HG02759 (cell line): Measurements from ENCODE around the gene OBP2A.

Source experiments
- ATAC-seq: cut with Tn5 transposase; IDR thresholded peaks from one replicate; pipeline ENCODE4 v1.9.1; 2021; ENCODE audit warnings: mild to moderate bottlenecking, moderate library complexity; ENCODE audit not compliant: unreplicated experiment

The OBP2A gene

DNA sequence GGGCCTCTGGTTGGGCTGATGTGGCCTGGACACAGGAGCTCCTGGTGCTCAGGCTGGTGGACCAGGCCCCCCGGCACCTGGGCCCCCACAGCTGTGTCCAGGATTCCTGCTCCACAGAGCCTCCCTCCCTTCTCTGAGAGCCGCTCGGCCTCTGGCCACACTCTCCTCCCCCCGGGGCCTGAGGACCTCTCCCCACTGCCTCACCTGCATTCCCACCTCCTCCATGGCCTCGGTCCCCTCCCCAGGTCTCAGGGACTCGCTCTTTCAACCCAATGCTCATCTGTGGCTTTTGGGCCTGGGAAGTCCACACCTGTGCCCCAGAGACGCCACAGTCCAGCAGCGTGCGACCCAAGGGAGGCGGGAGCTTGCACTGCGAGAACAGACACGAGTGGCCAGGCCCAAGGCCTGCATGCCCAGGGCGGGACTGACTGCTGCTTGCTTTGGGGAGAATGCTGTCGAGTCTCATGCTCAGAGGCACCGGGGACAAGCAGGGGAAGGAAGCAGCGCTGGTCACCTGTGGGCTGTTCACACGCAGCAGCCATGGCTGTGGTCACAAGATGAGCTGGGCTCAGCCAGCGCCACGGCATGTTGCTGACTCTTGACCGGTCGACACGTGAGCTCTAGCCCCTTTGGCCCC lies 30.2 kb downstream of the OBP2A start:
- ATAC-seq = no peak

DNA sequence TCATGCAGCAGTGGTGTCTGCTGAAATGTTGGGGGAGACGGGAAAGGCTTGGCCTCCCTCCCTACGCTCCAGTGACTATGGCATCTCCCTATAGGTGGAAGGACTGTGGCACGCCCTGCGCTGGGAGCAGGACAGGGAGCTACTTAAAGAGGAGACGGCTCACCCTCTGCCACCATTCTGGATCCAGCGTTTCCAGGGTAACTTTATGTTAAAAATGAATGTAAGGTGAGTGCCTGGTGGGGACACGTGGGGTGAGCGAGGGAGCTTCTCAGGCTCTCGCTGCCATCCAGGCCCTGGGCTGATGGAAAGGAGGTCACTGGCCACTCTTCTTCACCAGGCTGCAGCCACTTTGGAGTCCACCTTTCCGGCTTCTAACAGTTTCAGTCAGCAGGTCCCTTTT lies 31.3 kb downstream of the OBP2A start:
- ATAC-seq = no peak

DNA sequence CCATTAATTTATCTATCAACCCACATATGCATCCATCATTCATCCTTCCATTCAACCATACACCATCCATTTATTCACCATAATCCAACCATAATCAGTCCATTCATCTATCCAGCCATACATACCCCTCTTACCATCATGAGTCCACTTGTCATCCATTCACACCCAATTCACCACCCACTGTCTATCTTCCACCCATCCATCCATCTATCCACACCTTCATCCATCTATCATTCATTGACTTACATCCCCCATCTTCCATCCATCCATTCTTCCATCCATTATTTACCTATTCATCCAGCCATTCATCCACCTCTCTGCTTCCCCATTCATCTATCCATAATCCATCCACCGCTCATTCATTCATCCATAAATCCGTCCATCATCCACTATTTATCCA lies 33.4 kb downstream of the OBP2A start:
- ATAC-seq = no peak

DNA sequence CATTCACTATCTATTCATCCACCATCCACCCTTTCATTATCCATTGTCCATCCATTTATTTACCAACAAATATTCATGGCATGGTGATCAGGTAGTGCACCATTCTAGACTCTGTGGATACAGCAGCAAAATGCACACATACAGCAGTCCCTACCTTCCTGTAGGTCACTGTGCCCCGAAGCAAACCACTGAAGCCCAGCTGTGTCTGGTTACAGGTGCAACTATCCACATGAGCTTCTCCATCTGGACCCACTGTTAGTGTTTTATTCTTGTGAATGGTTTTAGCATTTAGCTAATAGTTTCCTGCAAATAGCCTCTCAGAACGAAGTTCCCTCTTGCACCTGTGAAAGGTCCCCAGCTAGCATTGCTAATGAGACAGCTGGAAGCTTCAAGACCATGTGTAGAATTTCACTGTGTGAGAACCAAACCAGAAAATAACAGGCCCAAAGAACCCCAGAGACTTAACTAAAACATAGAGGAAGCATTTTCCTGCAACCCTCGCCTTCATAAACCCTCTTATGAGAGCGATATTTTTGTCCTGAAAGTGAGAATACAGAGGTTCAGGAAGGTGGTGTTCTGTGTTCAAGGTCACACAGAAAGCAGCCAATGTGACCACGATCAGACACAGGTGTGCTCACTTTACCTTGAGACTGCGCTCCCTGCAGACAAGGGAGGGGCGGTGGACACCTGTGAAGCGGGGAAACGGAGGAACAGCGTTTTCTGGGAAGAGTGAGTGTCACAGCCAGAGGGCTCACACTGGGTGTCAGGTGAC lies 34.1 kb downstream of the OBP2A start:
- ATAC-seq = no peak

DNA sequence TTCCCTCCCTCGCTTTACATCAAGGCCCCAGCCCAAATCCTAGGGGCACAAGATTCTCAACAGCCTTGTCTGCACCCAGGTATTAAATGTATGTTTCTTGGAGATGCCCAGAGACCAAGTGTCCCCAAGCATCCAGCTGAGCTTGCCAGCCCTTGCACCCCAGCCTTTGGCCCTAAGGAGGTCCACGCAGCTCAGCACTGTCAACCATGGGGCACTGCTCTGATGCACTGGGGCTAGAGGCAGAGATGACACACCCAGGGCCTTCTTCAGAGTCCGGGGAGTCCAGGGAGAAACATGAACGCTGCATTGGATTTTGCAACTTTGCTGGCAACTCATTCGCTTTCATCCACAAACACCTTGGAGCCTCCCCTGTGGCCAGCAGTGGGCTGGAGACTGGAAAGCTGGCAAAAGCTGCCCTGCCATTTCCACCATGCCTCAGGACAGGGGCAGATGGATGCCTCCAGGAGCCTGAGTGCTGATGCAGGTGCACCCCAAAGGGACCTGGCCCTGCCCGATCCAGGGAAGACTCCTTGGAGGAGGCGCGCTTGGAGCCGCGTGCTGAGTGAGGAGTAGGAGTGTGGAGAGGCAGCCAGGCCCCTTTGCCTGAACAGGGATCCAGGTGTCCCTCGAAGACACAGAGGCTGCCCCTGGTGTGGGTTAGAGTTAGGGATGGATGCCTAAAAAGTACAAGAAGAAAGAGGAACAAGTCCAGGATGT lies 34.9 kb downstream of the OBP2A start:
- no peak for ATAC-seq

DNA sequence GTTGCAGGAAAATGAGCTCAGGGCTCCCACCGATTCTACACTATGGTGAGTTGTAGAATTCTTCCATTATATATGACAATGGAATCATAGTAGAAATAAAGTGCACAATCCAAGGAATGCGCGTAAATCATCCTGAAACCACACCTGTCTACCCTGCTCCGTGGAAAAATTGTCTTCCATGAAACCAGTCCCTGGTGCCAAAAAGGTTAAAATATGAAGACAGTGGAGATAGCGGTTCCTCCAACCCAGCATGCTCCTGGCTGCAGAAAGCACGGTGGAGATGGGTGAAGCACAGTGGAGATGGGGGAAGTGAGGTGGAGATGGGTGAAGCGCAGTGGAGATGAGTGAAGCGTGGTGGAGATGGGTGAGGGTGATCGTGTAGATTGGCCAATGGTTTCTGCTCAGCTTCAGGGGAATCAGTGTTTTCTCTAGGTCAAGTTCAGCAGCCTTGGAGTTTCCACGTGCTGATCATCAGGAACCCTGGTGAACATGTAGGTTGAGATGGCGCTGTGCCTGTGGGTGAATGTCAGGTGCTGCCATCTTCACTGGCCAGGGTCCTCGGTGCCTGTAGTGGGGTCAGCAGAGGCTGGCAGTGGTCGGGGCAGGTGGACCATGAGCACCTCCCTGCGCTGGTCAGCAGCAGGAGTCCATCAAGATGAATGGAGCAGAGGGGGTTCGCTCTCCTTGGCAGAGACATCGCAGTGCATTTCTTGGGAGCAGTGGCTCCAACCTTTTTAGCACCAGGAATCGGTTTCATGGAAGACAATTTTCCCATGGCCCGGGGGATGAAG lies 35.9 kb downstream of the OBP2A start:
- no peak for ATAC-seq

DNA sequence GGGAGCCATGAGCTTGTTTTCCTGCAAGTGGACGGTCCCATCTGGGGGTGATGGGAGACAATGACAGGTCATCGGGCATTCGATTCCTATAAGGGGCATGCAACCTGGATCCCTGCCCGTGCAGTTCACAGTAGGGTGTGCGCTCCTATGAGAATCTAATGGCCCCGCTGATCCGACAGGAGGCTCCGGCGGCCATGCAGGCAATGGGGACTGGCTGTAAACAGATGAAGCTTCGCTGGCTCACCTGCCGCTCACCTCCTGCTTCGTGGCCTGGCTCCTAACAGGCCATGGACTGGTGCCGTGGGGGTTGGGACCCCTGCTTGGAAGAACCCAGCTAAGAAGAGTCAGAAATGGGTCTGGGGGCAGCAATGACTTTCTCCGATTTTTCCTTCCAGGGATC lies 36.6 kb downstream of the OBP2A start:
- no peak for ATAC-seq

DNA sequence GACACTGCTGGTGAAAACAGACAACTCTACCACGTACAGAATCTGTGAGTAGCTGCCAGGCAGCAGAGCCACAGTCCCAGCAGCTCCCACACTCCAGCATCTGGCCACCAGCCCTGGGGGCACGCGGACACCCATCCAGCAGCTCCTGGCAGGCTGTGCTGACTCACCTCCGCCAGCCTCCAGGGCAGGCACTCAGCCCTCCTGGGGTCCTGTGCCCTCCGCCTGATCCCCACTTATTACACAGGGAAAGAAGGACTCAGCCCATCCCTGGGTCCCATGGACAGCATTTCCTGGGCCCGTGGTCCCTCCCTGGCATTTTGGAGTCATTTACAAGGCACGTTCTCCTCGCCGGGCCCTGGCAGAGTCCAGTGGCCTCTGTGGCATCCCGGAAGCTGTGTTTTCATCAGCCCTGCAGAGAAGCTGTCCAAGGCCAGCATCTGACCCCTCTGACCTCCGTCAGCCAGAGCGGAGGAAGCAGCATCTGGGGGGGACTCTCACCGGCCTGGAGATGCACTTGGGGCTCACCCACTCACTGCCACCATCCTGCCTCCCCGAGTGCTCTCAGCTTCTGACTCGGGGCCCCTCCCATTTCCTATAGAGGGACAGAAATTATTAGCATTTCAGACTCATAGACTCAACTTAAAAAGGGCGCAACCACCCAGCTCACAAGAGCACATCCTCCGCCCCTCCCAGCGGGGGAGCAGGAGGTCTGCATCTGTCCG lies 37.2 kb downstream of the OBP2A start:
- no peak for ATAC-seq

DNA sequence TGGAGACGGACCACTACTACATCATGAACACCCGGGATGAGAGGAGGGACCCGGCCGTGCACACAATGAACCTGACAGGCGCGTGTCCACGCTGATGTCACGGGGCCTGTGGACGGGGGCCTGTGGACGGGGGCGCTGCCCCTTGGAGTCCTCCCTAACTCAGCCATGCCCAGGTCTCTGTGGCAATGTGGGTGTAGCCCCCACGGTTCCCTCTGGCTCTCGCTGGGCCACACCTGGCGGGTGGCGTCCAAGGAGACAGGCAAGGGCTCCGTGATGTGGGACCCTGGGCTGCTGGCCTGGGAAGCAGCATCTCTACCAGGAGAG lies 37.7 kb downstream of the OBP2A start:
- no peak for ATAC-seq

DNA sequence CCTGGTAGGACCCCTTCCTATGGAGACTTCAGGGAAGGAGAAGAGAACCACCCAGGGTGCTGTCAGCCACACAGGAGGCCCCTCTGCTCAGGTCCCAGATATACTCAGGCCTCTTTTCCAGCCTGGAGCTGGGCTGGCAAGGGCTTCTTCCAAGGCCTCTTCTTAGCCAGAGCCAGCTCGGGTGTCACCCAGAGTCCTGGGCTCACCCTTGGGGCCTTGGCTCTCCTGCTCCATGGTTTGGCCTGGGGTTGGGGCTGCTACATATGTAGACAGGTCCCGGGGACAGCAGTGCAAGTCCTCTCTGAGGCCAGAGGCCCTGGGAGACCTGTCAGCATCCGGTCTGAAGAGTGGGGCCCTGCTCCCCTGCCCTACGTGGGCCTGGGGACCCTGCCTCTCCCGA lies 38.4 kb downstream of the OBP2A start:
- no peak for ATAC-seq

DNA sequence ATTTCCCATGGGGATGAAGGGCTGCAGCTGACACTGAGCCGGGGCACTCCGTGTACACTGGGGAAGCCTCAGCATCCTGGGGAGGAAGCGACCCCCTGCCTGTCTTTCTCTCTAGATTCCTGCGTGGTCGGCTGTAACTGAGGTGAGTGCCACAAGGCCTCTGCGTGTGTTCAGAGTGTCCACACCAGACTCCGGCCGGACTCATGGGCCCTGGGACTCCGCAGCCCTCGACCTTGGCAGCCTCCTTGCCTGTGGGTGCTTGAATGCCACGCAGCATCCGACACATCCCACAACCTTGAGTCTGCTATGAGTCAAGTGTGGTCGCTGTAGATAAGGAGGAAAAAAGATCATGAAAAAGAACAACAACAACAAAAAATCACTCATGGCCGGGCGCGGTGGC lies 39.0 kb downstream of the OBP2A start:
- no peak for ATAC-seq

DNA sequence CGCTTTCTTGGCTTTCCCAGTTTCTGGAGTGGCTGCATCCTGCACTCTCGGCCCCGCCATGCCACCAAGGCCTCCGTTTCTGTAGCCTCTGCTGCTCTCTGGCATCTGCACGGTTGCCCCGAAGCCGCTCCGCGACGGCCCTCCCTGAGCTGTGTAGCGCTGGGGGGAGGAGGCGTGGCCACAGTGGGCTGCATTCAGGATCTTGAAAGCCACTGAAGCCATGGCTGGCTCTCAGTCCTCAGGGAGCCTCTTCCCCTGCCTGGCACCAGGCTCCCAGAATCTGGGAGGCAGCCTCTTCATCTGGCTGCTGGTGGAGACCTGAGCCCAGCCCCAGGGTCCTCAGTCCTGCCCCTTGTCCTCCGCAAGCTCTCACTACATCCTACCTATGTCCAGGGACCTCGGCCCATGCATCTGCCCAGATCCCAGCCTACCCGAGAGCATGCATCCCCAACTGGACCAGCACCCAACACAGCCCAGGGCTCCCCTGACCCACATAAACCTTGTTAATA lies 40.7 kb downstream of the OBP2A start:
- ATAC-seq = no peak

DNA sequence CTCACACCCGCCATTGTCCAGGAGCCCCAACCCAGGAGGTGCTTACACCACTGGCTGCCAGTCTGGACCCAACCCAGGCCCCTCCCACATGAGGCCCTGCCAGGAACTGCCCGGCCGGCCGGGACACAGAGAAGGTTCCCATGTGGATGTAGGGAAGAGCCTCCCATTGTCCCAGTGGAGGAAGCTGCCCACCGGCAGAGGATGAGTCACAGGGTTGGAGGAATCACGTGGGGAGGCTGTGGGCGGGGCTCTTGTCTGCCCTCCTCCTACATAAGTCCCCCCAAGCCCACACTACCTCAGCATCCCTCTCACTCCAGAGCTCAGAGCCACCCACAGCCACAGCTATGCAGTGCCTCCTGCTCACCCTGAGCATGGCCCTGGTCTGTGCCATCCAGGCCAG lies 41.7 kb downstream of the OBP2A start:
- ATAC-seq = no peak

DNA sequence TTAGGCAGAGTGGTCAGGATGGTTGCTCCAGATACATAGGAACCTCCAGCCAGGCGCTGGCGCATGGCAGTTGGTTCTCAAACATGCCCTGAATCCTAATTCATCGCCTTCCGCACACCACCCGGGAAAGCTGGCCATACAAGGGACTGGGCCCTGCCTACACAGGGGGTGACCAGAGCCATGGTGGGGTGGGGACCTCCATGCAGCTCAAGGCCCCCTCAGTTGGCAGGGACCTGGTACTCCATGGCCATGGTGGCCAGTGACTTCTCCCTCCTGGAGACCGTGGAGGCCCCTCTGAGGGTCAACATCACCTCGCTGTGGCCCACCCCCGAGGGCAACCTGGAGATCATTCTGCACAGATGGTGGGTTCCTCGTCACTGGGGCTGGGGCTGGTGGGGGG lies 42.4 kb downstream of the OBP2A start:
- ATAC-seq = no peak

DNA sequence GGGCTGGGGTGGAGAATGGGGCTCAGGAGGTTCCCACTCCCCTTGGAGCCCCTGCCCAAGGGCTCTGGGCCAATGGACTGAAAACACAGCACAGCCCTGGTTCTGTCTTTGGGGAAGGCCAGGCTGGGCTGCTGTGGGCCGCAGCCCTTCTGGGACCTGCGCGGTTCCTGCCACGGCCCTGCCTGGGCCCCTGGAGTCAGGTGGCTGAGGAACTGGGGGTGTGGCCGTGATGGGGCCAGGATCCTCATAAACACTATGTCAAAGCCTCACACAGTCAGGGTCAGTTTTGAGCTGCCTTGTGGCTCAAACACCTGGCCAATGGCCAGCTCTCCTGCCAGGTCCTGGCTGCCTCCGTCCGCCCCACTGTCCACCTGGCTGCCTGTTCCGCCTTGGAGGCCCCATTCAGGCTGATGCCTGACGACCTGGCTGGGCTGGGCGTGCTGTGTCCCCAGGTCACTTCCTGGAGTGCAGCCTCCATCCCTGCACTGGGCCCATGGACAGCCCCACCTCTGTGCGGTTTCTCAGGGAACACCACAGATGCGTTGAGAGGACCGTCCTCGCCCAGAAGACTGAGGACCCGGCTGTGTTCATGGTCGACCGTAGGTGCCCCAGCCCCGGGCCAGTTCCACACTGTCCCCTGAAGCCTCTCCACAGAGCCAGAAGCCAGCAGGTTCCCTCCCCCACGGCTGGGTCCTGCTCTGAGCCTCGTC lies 43.1 kb downstream of the OBP2A start:
- ATAC-seq = no peak

DNA sequence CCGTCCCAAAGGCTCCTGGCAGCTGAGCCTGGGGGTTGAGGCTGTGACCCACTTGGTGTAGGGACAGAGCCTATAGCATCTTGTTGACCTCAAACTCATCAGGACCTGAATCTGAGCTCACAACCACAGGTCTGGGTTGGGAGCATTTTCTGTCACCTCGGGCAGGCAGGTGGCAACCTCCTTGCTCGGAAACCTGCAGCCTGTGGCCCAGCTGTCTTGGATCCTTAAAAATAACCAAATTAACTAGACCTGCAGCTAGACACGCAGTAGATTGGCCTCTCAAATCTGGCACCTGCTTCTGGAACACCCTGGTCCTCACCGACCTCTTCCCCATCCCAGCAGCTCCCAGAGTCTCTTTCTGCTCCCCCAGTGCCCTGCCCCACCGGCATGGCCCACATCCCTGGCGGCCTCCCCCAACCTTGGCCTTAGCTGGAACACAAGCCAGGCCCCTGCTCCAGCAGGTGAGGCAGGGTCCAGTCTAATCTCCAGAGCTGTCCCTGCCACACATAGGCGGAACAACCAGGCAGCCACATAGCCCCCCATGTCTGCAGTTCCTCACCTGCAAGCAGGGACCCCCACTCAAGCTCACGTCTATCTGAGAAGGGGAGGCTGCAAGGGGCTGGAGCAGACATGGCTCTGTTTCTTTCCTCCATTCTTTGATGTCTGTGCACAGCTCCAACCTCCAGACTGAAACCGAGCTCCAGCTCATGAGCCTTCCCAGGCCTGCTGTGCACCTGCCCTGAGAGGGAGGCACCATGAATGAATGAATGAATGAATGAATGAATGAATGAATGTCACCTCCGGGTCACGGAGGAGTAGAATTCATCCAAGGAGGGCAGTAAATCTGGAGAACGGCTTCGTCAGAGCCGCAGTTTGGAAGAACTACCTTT lies 43.9 kb downstream of the OBP2A start:
- no peak for ATAC-seq

DNA sequence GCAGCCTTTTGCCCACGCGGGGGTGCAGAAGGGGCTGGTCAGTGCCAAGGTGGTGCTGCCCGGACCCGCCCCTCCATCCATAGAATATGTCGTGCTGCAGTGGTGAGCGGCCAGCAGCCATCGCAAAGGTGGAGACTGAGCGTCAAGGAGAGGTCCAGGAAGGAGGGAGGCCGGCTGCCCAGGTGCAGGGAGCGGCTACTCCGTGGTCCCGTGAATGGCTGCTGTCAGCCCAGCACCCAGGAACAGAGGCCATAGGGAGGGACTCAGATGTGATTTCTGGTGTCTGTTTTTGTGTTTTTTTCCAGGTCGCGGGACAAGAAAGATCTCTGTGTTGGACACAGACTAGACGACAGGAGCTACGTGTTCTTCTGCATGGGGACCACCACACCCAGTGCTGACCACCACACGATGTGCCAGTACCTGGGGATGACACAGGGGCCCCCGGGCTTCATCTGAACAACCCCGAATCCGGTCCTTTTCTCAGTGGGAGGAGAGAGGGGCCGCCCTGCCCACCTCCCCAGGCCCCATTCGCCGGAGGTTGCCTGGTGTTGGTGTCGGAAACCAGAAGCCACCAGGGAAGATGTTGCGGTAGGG lies 44.7 kb downstream of the OBP2A start:
- no peak for ATAC-seq

DNA sequence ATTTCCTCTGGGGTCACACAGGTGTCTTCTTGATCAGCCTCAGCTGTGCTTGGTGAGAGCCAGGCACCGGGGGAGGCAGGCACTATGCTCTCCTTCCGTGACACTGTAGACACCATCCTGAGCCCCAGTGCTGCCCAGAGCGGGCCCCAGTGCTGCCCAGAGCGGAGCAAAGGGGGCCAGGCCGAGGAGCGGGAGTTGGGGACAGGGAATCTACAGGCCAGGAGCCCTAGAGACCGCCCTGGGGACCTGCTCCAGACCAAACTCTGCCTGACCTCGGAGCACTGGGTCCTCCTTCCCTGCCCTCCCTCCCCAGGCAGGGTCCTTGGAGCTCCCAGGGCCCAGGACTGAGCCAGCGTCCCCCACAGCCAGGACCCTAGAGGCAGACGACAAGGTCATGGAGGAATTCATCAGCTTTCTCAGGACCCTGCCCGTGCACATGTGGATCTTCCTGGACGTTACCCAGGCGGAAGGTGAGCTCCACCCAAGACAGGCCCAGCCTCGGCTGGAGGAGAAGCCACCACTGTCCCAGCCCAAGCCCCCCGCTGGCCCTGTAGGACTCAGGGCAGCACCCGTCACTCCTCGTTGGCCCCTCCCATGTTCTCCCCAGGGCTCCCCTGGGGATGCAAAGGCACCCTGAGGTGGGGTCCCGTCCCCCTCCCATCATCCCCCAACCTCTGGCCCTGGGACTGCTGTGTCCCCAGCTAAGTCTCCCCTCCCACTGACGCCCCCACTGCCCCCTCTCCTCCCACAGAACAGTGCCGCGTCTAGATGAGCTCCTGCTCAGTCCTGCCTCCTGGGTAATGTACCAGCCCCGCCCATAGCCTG lies 45.8 kb downstream of the OBP2A start:
- ATAC-seq = no peak
